Urothelium cell line (cell line): Measurements from ENCODE around the gene GPBAR1.
"Not testable (repeated sequence)": the region's sequence is repeated elsewhere in the genome, so short reads cannot be mapped to it uniquely, and the experiment has no call there.

Source experiments
- DNase-seq: peaks from one replicate; pipeline ENCODE4 v3.0.0; 2011; ENCODE audit warnings: low spot score, mixed read lengths
- FAIRE-seq: peaks from 2 replicates; lab custom pipeline; 2011; peaks lifted over from hg19 to GRCh38; lab: Jason Lieb, UNC

The GPBAR1 gene

DNA sequence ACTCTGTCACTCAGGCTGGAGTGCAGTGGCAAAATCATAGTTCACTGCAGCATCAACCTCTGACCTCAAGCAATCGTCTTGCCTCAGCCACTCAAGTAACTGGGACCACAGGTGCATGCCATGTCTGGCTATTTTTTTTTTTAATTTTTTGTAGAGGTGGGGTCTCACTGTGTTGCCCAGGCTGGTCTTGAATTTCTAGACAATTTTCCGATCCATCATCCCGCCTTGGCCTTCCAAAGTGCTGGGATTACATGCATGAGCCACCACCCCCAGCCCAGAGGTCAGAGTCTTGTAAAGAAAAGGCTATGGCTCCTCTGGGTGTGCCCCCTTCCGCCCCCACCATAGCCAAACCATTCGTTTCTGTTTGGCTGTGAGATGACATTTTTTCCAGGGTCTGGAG, 44.6 kb downstream of the GPBAR1 start:
- FAIRE-seq (no peak), DNase-seq (no peak)

DNA sequence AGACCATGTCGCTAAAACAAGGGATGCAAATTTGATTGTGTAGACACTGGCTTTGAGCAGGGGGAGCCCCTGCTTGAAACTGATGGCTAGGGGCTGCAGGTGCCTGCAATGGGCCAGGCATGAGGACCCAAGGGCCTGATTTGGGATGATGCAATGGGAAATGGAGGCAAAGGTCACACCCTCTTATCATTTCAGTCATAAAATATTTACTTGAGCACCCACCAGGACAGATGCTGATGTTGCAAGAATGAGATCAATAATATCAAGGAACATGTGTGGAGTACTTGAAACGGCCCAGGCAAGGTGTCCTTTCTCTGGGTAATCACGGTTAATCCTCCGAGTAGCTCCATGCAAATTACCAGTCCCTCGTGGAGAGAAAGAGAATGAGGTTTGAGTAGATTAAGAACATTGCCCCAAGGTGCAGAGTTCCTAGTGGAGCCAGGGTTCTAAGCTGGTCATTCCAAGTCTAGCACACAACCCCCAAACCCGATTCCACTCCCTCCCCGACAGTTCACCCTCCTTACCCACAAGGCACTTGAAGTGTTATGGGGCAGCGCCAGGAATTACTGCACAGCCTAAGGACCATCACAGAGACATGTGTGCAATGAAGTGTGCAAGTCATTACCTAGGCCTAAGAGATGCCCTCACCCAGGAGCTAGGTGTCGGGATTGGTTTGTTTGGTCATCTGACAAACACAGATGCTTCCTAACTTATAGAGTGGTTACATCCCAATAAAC, 45.5 kb downstream of the GPBAR1 start:
- no peak for DNase-seq
- no peak for FAIRE-seq

DNA sequence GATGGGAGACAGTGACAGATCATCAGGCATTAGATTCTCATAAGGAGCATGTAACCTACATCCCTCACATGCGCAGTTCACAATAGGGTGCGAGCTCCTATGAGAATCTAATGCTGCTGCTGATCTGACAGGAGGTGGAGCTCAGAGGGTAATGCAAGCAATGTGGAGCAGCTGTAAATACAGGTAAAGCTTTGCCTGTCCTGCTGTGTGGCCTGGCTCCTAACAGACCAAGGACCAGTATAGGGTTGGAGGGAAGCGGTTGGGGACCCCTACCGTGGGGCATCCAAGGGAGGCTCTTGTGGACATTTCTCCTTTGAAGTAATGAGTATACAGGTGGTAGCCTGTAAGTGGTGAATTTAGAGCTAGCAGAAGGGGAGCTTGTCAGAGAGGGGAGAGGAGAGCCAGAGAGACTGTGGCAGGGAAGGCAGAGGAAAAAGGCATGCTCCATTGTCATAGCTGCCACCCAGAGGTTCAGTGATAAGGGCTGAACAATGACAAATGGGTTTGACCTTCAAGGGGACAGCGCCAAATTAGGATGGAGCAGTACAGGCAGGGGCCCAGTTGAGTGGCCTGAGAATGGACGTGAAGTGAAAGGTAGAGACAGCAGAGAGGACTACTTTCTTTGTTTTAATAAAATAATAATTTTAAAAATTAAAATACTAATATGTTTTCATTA, 46.7 kb downstream of the GPBAR1 start:
- DNase-seq (no peak), FAIRE-seq (no peak)

DNA sequence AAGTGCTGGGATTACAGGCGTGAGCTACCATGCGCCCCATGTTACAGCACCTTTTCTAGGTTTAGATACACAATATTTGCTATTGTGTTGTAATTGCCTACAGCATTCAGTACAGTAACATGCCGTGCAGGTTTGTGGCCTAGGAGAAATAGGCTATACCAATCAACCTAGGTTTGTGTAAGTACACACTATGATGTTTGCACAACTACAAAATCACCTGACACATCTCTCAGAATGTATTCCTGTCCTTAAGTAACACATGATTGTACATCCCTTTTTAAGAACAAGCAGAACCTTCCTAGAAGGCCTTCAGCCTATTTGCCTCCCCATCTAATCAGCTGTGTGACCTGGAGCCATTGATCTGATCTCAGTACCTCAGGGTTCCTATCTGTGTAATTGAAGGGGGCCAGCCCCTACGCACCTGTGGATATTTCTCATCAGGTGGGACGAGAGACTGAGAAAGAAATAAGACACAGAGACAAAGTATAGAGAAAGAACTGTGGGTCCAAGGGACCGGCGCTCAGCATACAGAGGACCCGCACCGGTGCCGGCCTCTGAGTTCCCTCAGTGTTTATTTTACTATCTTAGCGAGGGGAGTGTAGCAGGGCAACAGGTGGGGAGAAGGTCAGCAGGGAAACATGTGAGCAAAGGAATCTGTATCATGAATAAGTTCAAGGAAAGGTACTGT, 50.2 kb downstream of the GPBAR1 start:
- FAIRE-seq (no peak), DNase-seq (no peak)

DNA sequence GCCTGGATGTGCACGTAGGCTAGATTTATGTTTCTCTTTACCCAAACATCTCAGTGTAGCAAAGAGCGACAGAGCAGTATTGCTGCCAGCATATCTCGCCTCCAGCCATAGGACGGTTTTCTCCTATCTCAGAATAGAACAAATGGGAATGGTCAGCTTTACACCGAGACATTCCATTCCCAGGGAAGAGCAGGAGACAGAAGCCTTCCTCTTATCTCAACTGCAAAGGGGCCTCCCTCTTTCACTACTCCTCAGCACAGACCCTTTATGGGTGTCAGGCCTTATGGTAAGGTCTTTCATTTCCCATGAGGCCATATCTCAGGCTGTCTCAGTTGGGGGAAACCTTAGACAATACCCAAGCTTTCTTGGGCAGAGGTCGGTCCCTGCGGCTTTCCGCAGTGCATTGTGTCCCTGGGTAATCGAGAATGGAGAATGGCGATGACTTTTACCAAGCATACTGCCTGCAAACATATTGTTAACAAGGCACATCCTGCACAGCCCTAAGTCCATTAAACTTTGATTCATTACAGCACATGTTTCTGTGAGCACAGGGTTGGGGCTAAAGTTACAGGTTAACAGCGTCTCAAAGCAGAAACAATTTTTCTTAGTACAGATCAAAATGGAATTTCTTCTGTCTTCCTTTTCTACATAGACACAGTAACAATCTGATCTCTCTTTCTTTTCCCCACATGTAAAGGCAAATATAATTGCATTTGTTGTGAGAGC, 50.9 kb downstream of the GPBAR1 start:
- FAIRE-seq: not testable (repeated sequence)

DNA sequence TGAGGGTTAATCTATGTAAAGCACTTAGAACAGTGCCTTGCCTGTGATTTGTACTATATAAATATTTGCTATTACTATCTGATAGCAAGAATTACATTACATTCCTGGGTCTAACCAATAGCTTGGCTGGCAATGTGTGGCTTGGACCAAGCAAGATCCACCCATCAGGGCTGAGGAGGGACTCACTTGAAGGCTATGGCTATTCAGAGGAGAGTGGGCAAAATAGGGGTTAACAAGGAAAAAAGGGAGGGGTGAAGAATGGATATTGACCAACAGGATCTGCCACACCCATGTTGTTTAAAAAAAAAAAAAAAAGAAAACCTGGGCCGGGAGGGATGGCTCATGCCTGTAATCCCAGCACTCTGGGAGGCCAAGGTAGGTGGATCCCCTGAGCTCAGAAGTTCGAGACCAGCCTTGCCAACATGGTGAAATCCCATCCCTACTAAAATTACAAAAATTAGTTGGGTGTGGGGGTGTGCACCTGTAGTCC, 51.5 kb downstream of the GPBAR1 start:
- no peak for FAIRE-seq

More for the DNA sequence above, 50.9 kb downstream of the GPBAR1 start:
- not testable (repeated sequence) for DNase-seq

DNA sequence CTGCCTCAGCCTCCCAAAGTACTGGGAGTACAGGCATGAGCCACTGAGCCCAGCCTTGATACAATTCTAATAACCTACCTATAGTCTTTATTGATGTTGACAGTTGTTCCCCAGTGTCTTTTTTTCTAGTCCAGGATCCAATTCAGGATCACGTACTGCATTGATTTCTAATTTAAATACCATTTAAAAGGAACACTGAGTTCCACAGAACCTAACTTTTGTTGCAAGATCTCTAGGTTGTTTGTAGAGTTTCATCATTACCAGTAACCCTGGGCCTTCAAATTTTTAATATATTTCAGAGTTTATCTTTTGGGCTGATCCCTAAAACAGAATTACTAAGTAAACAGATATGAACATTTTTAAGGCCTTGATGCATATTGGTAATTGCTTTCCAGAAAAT, 52.5 kb downstream of the GPBAR1 start:
- FAIRE-seq (no peak), DNase-seq (no peak)

More for the DNA sequence above, 51.5 kb downstream of the GPBAR1 start:
- DNase-seq: no peak
